Neural cell (in vitro differentiated cells): ENCODE data around the gene PARL. TPM values are rescaled to one million over a fixed set of nuclear protein-coding genes. Genes with fewer than 3 reads are reported as not detected.

Source experiments
- H2AFZ ChIP-seq: fragments of 200-600, 300-800 bp; sonication (generic), shearing (Covaris generic); 2 replicates; pipeline ENCODE4 v1.6.0; 2014; ENCODE audit warnings: low read depth, mild to moderate bottlenecking, antibody characterized with exemption, low read length, moderate library complexity
- H3F3A ChIP-seq: fragments of 200-600 bp; shearing (Covaris generic); 2 replicates; pipeline ENCODE4 v1.6.1; 2016; ENCODE audit warnings: mild to moderate bottlenecking, moderate library complexity, mixed read lengths, antibody characterized with exemption, low read length; ENCODE audit not compliant: insufficient read depth, poor library complexity, severe bottlenecking
- H3K27ac ChIP-seq: fragments of 200-600, 300-800 bp; sonication (generic), shearing (Covaris generic); 2 replicates; pipeline ENCODE4 v1.5.1; 2014; ENCODE audit warnings: mild to moderate bottlenecking, low read length, moderate library complexity
- H3K27me3 ChIP-seq: fragments of 300-800, 200-600 bp; sonication (generic), shearing (Covaris generic); 2 replicates; pipeline ENCODE4 v1.6.0; 2014; ENCODE audit warnings: mild to moderate bottlenecking, low read depth, low read length, moderate library complexity; ENCODE audit not compliant: insufficient read depth
- H3K36me3 ChIP-seq: fragments of 300-800, 200-600 bp; sonication (generic), shearing (Covaris generic); 2 replicates; pipeline ENCODE4 v1.5.1; 2014; ENCODE audit warnings: mild to moderate bottlenecking, antibody characterized with exemption, low read length, moderate library complexity; ENCODE audit not compliant: insufficient read depth
- H3K4me2 ChIP-seq: fragments of 300-800, 200-600 bp; sonication (generic), shearing (Covaris generic); 2 replicates; pipeline ENCODE4 v1.6.0; 2014; ENCODE audit warnings: mild to moderate bottlenecking, low read length
- H3K4me3 ChIP-seq: fragments of 300-800, 200-600 bp; sonication (generic), shearing (Covaris generic); 2 replicates; pipeline ENCODE4 v1.5.1; 2014; ENCODE audit warnings: mild to moderate bottlenecking, low read length, moderate library complexity
- H3K79me2 ChIP-seq: fragments of 200-600 bp; shearing (Covaris generic); replicated peaks from 2 replicates; pipeline ENCODE4 v1.6.0; 2014; ENCODE audit warnings: mild to moderate bottlenecking, low read length, moderate library complexity; ENCODE audit not compliant: insufficient read depth
- H3K9ac ChIP-seq: fragments of 300-800, 200-600 bp; sonication (generic), shearing (Covaris generic); 2 replicates; pipeline ENCODE4 v1.6.1; 2016; ENCODE audit warnings: mild to moderate bottlenecking, low read length, mixed read lengths
- H3K9me2 ChIP-seq: fragments of 200-600 bp; shearing (Covaris generic); 2 replicates; pipeline ENCODE4 v1.6.1; 2016; ENCODE audit warnings: mild to moderate bottlenecking, low read length, mixed read lengths; ENCODE audit not compliant: insufficient read depth
- H3K9me3 ChIP-seq: fragments of 200-600, 300-800 bp; sonication (generic), shearing (Covaris generic); 2 replicates; pipeline ENCODE4 v1.6.1; 2016; ENCODE audit warnings: mild to moderate bottlenecking, mixed run types, low read length, moderate library complexity, mixed read lengths
- H4K20me1 ChIP-seq: fragments of 200-600 bp; shearing (Covaris generic); 2 replicates; pipeline ENCODE4 v1.6.1; 2016; ENCODE audit warnings: mild to moderate bottlenecking, mixed run types; ENCODE audit not compliant: insufficient read depth
- EP300 ChIP-seq: fragments of 450-650 bp; conservative IDR thresholded peaks from 2 replicates; pipeline ENCODE4 v1.6.1; 2014; ENCODE audit warnings: antibody characterized with exemption, mild to moderate bottlenecking, moderate library complexity; ENCODE audit not compliant: poor library complexity, severe bottlenecking
- EZH2 ChIP-seq: fragments of 200-600, 300-800 bp; shearing (Covaris generic), sonication (generic); IDR thresholded peaks from 2 replicates; pipeline ENCODE4 v1.6.1; 2014; ENCODE audit warnings: antibody characterized with exemption, low read length, borderline replicate concordance, mild to moderate bottlenecking; ENCODE audit not compliant: insufficient read depth, poor library complexity, severe bottlenecking
- MXI1 ChIP-seq: fragments of 450-650 bp; conservative IDR thresholded peaks from 2 replicates; pipeline ENCODE4 v1.6.1; 2014; ENCODE audit warnings: antibody characterized with exemption, mild to moderate bottlenecking; ENCODE audit not compliant: poor library complexity, severe bottlenecking
- POLR2AphosphoS5 ChIP-seq: IDR thresholded peaks from 2 replicates; pipeline ENCODE4 v1.6.1; 2012
- RAD21 ChIP-seq: fragments of 450-650 bp; conservative IDR thresholded peaks from 2 replicates; pipeline ENCODE4 v1.6.1; 2014; ENCODE audit warnings: antibody characterized with exemption, mild to moderate bottlenecking, moderate library complexity
- SMC3 ChIP-seq: fragments of 450-650 bp; conservative IDR thresholded peaks from 2 replicates; pipeline ENCODE4 v1.6.1; 2014; ENCODE audit warnings: antibody characterized with exemption, mild to moderate bottlenecking, moderate library complexity; ENCODE audit not compliant: poor library complexity
- TAF1 ChIP-seq: IDR thresholded peaks from 2 replicates; pipeline ENCODE4 v1.6.1; 2012; ENCODE audit warnings: low read depth
- polyA plus RNA-seq: library from polyadenylated mRNA; depleted of rRNA; stranded (reverse); fragments of >200 nt; gene quantifications from 2 replicates; pipeline ENCODE4 v1.2.3, GENCODE V29; 2014
- TF ChIP-seq, protein P1 (sequence below): fragments of 450-650 bp; IDR thresholded peaks from 2 replicates; pipeline ENCODE4 v1.5.1; 2014; ENCODE audit warnings: antibody characterized with exemption, mild to moderate bottlenecking, moderate library complexity; ENCODE audit not compliant: poor library complexity, severe bottlenecking
- TF ChIP-seq, protein P2 (sequence below): IDR thresholded peaks from 2 replicates; pipeline ENCODE4 v1.6.1; 2012; ENCODE audit warnings: borderline replicate concordance

Gene PARL
- polyA plus RNA-seq, 1 donor from 2014 or later = 59.2 TPM

DNA sequence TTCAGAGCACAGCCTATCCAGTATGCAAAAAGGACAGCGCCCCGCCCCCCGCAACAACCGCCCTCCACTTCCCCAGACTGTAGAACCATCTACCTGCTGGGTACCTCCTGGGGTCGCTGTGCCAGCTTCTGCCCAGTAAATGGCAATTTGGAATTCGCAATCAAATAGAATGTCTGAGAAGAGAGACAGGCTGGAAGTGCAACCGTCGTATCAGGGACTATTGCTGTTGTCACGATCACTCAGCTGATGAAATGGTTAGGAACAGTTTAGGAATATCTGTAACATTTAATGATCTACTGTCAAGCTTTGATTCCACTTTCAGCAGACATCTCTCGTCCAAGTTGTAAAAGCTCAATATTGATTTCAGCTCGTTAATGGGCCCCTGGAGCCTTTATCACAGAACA lies 13.3 kb upstream of the PARL start:
- Histone ChIP-seq H3K36me3 (no peaks in the 10 kb centered on the region), H4K20me1 (no peaks in the 10 kb centered on the region), H3K9ac (no peak overlapping the region), H2AFZ (no peak overlapping the region), H3K79me2 (no peaks in the 10 kb centered on the region), H3K9me2 (no peaks in the 10 kb centered on the region), H3K9me3 (no peaks in the 10 kb centered on the region), H3K27ac (no peak overlapping the region), H3F3A (no peaks in the 10 kb centered on the region), H3K4me2 (peak overlapping the region; percentile 19), H3K4me3 (no peak overlapping the region), H3K27me3 (no peaks in the 10 kb centered on the region)
- TF ChIP-seq, protein P1, sequence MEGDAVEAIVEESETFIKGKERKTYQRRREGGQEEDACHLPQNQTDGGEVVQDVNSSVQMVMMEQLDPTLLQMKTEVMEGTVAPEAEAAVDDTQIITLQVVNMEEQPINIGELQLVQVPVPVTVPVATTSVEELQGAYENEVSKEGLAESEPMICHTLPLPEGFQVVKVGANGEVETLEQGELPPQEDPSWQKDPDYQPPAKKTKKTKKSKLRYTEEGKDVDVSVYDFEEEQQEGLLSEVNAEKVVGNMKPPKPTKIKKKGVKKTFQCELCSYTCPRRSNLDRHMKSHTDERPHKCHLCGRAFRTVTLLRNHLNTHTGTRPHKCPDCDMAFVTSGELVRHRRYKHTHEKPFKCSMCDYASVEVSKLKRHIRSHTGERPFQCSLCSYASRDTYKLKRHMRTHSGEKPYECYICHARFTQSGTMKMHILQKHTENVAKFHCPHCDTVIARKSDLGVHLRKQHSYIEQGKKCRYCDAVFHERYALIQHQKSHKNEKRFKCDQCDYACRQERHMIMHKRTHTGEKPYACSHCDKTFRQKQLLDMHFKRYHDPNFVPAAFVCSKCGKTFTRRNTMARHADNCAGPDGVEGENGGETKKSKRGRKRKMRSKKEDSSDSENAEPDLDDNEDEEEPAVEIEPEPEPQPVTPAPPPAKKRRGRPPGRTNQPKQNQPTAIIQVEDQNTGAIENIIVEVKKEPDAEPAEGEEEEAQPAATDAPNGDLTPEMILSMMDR = no peak
- TF ChIP-seq POLR2AphosphoS5 (peak; percentile 78), EP300 (peak; percentile 71), MXI1 (no peak), EZH2 (no peak), RAD21 (no peak), TAF1 (no peak), SMC3 (no peak)
- TF ChIP-seq, protein P2, sequence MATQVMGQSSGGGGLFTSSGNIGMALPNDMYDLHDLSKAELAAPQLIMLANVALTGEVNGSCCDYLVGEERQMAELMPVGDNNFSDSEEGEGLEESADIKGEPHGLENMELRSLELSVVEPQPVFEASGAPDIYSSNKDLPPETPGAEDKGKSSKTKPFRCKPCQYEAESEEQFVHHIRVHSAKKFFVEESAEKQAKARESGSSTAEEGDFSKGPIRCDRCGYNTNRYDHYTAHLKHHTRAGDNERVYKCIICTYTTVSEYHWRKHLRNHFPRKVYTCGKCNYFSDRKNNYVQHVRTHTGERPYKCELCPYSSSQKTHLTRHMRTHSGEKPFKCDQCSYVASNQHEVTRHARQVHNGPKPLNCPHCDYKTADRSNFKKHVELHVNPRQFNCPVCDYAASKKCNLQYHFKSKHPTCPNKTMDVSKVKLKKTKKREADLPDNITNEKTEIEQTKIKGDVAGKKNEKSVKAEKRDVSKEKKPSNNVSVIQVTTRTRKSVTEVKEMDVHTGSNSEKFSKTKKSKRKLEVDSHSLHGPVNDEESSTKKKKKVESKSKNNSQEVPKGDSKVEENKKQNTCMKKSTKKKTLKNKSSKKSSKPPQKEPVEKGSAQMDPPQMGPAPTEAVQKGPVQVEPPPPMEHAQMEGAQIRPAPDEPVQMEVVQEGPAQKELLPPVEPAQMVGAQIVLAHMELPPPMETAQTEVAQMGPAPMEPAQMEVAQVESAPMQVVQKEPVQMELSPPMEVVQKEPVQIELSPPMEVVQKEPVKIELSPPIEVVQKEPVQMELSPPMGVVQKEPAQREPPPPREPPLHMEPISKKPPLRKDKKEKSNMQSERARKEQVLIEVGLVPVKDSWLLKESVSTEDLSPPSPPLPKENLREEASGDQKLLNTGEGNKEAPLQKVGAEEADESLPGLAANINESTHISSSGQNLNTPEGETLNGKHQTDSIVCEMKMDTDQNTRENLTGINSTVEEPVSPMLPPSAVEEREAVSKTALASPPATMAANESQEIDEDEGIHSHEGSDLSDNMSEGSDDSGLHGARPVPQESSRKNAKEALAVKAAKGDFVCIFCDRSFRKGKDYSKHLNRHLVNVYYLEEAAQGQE = peak; percentile 95

DNA sequence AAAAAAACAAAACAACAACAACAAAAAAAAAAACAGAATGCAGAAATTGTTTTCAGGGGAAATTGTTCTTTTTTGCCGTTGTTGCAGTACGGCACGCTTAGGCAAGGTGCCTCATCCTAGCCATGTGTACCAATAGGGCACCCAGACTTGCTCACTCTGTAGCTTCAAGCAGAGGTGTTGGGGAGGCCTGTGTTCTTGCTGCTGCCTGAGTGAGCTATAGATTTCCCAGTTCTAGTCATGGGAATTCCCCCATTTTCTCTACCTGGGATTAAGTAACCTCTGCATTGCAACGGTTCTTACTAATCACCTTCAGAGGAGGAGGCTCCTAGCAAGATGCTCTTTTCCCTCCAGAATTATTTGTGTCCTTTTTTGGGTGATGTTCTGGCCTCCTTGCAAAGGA lies 12.9 kb upstream of the PARL start:
- no peaks in the 10 kb centered on the region for H3K36me3 ChIP-seq
- H3K4me2 ChIP-seq = peak overlapping the region; percentile 19
- no peaks in the 10 kb centered on the region for H3F3A ChIP-seq
- no peak overlapping the region for H3K27ac ChIP-seq
- no peaks in the 10 kb centered on the region for H3K27me3 ChIP-seq
- TF ChIP-seq RAD21 = no peak
- TF ChIP-seq, protein P2 = no peak
- TF ChIP-seq POLR2AphosphoS5 = no peak
- TF ChIP-seq TAF1 = no peak
- TF ChIP-seq EP300 = no peak
- TF ChIP-seq MXI1 = no peak
- TF ChIP-seq, protein P1 = no peak
- no peak for TF ChIP-seq SMC3
- no peak for TF ChIP-seq EZH2
- H3K9ac ChIP-seq = no peak overlapping the region
- H3K9me2 ChIP-seq = no peaks in the 10 kb centered on the region
- no peaks in the 10 kb centered on the region for H3K9me3 ChIP-seq
- H4K20me1 ChIP-seq = no peaks in the 10 kb centered on the region
- H3K79me2 ChIP-seq = no peaks in the 10 kb centered on the region
- H2AFZ ChIP-seq = no peak overlapping the region
- no peak overlapping the region for H3K4me3 ChIP-seq
